IPS-20b (cell line): ENCODE data around the gene SLITRK4.

Experiments used
- H3K27ac ChIP-seq: one replicate; pipeline ENCODE4 v1.5.1; 2013; ENCODE audit warnings: low read length
- H3K27me3 ChIP-seq: 2 replicates; pipeline ENCODE4 v1.6.1; 2013; ENCODE audit warnings: mild to moderate bottlenecking, low read length, inconsistent platforms; ENCODE audit not compliant: insufficient read depth
- H3K36me3 ChIP-seq: 2 replicates; pipeline ENCODE4 v1.6.1; 2013; ENCODE audit warnings: low read depth, mild to moderate bottlenecking, inconsistent platforms, low read length, moderate library complexity; ENCODE audit not compliant: insufficient read depth
- H3K4me1 ChIP-seq: 2 replicates; pipeline ENCODE4 v1.6.1; 2013; ENCODE audit warnings: mild to moderate bottlenecking, control low read depth, inconsistent platforms, low read length, moderate library complexity; ENCODE audit not compliant: insufficient read depth
- H3K4me3 ChIP-seq: 2 replicates; pipeline ENCODE4 v1.5.1; 2013; ENCODE audit warnings: mild to moderate bottlenecking, low read length, inconsistent platforms
- H3K9ac ChIP-seq: 2 replicates; pipeline ENCODE4 v1.6.1; 2013; ENCODE audit warnings: low read depth, mild to moderate bottlenecking, inconsistent platforms, low read length, moderate library complexity
- H3K9me3 ChIP-seq: 2 replicates; pipeline ENCODE4 v1.6.1; 2013; ENCODE audit warnings: mild to moderate bottlenecking, low read depth, low read length, inconsistent platforms; ENCODE audit not compliant: insufficient read depth

Gene SLITRK4

GRCh38 chrX:143633461-143634308 lies 2.2 kb downstream of the SLITRK4 start:
- peaks cover 23% of the 10 kb centered on the region for H3K27me3 ChIP-seq
- no peak overlapping the region; the same call in 1 of the 2 replicates for H3K9ac ChIP-seq
- H3K27ac ChIP-seq, result no peak overlapping the region
- peak overlapping the region; percentile 69 for H3K4me3 ChIP-seq
- peaks cover 8% of the 10 kb centered on the region; the same call in 1 of the 2 replicates for H3K9me3 ChIP-seq
- H3K36me3 ChIP-seq, result no peaks in the 10 kb centered on the region
- no peaks in the 10 kb centered on the region for H3K4me1 ChIP-seq

GRCh38 chrX:143632625-143633410 lies 3.1 kb downstream of the SLITRK4 start:
- peaks cover 23% of the 10 kb centered on the region for H3K27me3 ChIP-seq
- H3K27ac ChIP-seq, result no peak overlapping the region
- no peaks in the 10 kb centered on the region for H3K36me3 ChIP-seq
- H3K4me1 ChIP-seq, result no peaks in the 10 kb centered on the region
- H3K9me3 ChIP-seq, result peaks cover 8% of the 10 kb centered on the region; the same call in 1 of the 2 replicates
- no peak overlapping the region; the same call in 1 of the 2 replicates for H3K9ac ChIP-seq
- H3K4me3 ChIP-seq, result peak overlapping the region; percentile 69

DNA sequence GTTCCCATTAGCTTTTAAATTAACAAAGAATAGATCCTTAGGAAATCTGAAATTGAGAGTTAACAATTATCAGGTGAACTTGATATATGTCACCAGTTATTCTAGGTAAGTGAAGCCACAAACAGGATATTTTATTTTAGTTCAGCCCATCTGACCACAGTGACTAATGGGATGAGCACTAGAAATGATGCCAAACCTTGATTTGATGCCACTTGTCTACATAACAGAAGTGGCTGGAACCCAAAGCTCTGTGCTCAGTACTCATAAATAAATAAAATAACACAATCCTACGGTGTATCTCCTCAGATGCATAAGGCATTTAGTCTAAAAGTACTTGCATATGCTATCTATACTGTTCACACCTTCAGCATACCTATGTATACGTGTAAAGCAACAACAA lies 12.2 kb downstream of the SLITRK4 start:
- Histone ChIP-seq H3K27ac (no peak overlapping the region), H3K9me3 (no peaks in the 10 kb centered on the region; the same call in 1 of the 2 replicates), H3K36me3 (no peaks in the 10 kb centered on the region), H3K4me1 (no peaks in the 10 kb centered on the region), H3K4me3 (no peak overlapping the region), H3K9ac (no peak overlapping the region), H3K27me3 (no peaks in the 10 kb centered on the region)

GRCh38 chrX:143621276-143621675 lies 14.6 kb downstream of the SLITRK4 start:
- no peaks in the 10 kb centered on the region for H3K9me3 ChIP-seq
- no peaks in the 10 kb centered on the region for H3K36me3 ChIP-seq
- no peak overlapping the region for H3K9ac ChIP-seq
- no peak overlapping the region for H3K4me3 ChIP-seq
- H3K27ac ChIP-seq, result no peak overlapping the region
- no peaks in the 10 kb centered on the region for H3K27me3 ChIP-seq
- H3K4me1 ChIP-seq, result no peaks in the 10 kb centered on the region

DNA sequence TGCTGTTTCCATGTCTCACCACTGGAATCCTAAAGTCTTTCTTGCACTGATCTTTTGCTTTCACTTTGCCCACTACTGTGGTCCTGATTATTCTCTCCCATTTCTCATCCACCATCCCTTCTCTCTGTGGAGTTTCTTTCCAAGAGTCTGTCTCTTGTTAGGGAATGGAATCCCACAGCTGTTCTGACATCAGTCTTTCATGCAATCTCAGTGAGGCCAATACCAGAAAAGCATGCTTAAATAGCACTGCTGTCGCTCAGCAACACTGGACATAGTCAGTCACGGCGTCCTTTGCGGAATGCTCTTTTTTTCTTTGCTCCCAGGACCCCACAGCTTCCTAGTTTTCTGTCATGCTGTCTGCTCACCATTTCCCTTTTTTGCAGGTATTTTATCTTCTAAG lies 20.1 kb downstream of the SLITRK4 start:
- Histone ChIP-seq H3K4me1 (0 out of 2 replicates have a peak, but pooled peaks cover 2% of the 10 kb centered on the region), H3K27me3 (no peaks in the 10 kb centered on the region), H3K9ac (no peak overlapping the region), H3K9me3 (no peaks in the 10 kb centered on the region), H3K4me3 (no peak overlapping the region), H3K36me3 (no peaks in the 10 kb centered on the region), H3K27ac (no peak overlapping the region)

- H3K27me3 ChIP-seq, result no peaks in the 10 kb centered on the region
- H3K9ac ChIP-seq, result no peak overlapping the region
- no peak overlapping the region for H3K27ac ChIP-seq
- H3K9me3 ChIP-seq, result no peaks in the 10 kb centered on the region
- H3K36me3 ChIP-seq, result no peaks in the 10 kb centered on the region
- no peaks in the 10 kb centered on the region for H3K4me1 ChIP-seq
- no peak overlapping the region for H3K4me3 ChIP-seq
Observed at GRCh38 chrX:143601809-143602208, 34.1 kb downstream of the SLITRK4 start.

DNA sequence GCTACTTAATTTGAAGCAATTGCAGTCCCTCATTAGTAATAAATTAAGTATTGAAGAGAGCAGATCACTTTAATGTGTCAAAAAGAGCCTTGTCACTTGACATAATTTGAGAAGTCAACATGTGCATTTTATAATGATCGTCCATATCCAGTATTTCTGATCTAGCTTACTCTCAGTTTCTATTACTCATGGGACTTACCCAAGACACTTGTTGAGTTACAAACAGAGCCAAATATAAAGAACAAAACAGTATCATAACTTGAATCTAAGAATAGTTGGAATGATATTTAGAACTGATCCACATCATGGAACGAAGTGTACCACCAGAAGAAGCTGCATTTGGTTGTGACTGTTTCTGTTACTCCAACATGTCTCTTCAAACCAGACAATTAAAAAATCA lies 54.7 kb downstream of the SLITRK4 start:
- H3K36me3 ChIP-seq, result no peaks in the 10 kb centered on the region
- H3K4me1 ChIP-seq, result no peaks in the 10 kb centered on the region
- H3K4me3 ChIP-seq, result no peak overlapping the region
- H3K27me3 ChIP-seq, result no peaks in the 10 kb centered on the region
- no peak overlapping the region for H3K27ac ChIP-seq
- H3K9me3 ChIP-seq, result no peaks in the 10 kb centered on the region
- no peak overlapping the region for H3K9ac ChIP-seq

DNA sequence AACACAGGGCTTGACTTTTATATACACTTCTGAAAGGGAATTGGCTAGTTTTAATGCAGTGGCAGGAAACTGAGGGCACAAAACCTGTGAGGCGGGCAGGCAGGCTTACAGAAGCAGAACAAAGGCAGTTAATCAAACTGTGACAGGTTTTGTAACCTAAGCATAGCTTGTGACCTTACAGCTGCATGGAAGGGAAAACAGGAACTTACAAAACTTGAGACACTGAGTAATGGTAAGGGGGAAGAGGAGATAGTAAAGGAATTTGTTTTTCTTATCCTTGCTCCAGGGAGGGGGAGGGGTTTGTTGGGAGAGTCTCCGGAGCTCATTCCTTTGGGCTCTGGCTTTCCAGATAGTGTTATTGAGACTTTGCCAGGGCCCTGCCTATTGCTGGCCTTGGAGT lies 55.6 kb downstream of the SLITRK4 start:
- no peak overlapping the region for H3K4me3 ChIP-seq
- no peaks in the 10 kb centered on the region for H3K4me1 ChIP-seq
- H3K9ac ChIP-seq, result no peak overlapping the region
- no peaks in the 10 kb centered on the region for H3K36me3 ChIP-seq
- no peaks in the 10 kb centered on the region for H3K27me3 ChIP-seq
- H3K9me3 ChIP-seq, result no peaks in the 10 kb centered on the region
- no peak overlapping the region for H3K27ac ChIP-seq
